Heart left ventricle (tissue), 16 donors: Measurements from ENCODE around the gene SEC22A. TPM values are rescaled to one million over a fixed set of nuclear protein-coding genes. Genes with fewer than 3 reads are reported as not detected.
"Not testable (repeated sequence)": the region's sequence is repeated elsewhere in the genome, so short reads cannot be mapped to it uniquely, and the experiment has no call there.

Experiments used
- ATAC-seq, 4 donors: fragments of 200-7000 bp; cut with Tn5 transposase; one replicate each; pipeline ENCODE4 v1.9.1; 2020 to 2022; ENCODE audit warnings: moderate library complexity in 4 of 4, mild to moderate bottlenecking in 3 of 4, moderate number of reproducible peaks in 1 of 4
- DNase-seq, 5 donors: peaks; one replicate each; pipeline ENCODE4 v3.0.0-alpha.2; 2020
- H3K27ac ChIP-seq, 12 donors: fragments of 200-600 bp; sonication (generic) in 4 of 12; one replicate each; pipeline versions ENCODE4 v1.5.0 to v1.8.0; 2016 to 2022; ENCODE audit warnings: mild to moderate bottlenecking in 2 of 12
- H3K27me3 ChIP-seq, 9 donors: fragments of 200-600 bp; sonication (generic) in 2 of 9; one replicate each; pipeline versions ENCODE4 v1.5.1 to v1.8.0; 2016 to 2022; ENCODE audit warnings: mild to moderate bottlenecking in 3 of 9
- H3K36me3 ChIP-seq, 9 donors: fragments of 200-600 bp; sonication (generic) in 2 of 9; one replicate each; pipeline versions ENCODE4 v1.5.0 to v1.8.0; 2018 to 2022; ENCODE audit warnings: mild to moderate bottlenecking in 2 of 9
- H3K4me1 ChIP-seq, 12 donors: fragments of 200-600 bp; sonication (generic) in 4 of 12; one replicate each; pipeline versions ENCODE4 v1.5.0 to v1.8.0; 2016 to 2022; ENCODE audit warnings: mild to moderate bottlenecking in 3 of 12
- H3K4me3 ChIP-seq, 12 donors: fragments of 200-600 bp; sonication (generic) in 4 of 12; one replicate each; pipeline versions ENCODE4 v1.5.0 to v1.8.0; 2017 to 2022; ENCODE audit warnings: mild to moderate bottlenecking in 9 of 12, moderate library complexity in 4 of 12
- H3K9me3 ChIP-seq, 12 donors: fragments of 200-600 bp; sonication (generic) in 4 of 12; one replicate each; pipeline versions ENCODE4 v1.5.0 to v1.8.0; 2016 to 2022; ENCODE audit warnings: mild to moderate bottlenecking in 1 of 12
- CTCF ChIP-seq, 12 donors: fragments of 200-600 bp; sonication (generic) in 4 of 12; IDR thresholded peaks; one replicate each; pipeline versions ENCODE4 v1.5.0 to v1.8.0; 2018 to 2022; ENCODE audit warnings: antibody characterized with exemption in 12 of 12, mild to moderate bottlenecking in 5 of 12
- POLR2A ChIP-seq, 2 donors: fragments of 450-650 bp; IDR thresholded peaks; one replicate each; pipeline ENCODE4 v1.6.1; 2017; ENCODE audit warnings: antibody characterized with exemption in 2 of 2, mild to moderate bottlenecking in 2 of 2, moderate library complexity in 2 of 2
- WGBS, 4 donors: extraction: QIAGEN DNeasy Blood & Tissue Kit in 2 of 4; methylation state at CpG; one replicate each; pipeline versions ENCODE4 v1.1.5 to v1.1.7; 2013 to 2018; 5-methylcytosine and 5-hydroxymethylcytosine counted together
- intact Hi-C, 10 donors: fragments of 100-400 bp; cut with DNase I; formaldehyde crosslinking; loops; one replicate each; pipeline versions ENCODE4 v1.11.1 to v1.14.2; 2022
- polyA plus RNA-seq, 2 donors: library from polyadenylated mRNA; stranded (reverse); fragments of 200-250 nt; gene quantifications; one replicate each; pipeline ENCODE4 v1.2.3, GENCODE V29; 2013
- total RNA-seq, 9 donors: library from RNA; depleted of rRNA in 2 of 9; stranded (reverse); fragments of >200 nt in 2 of 9; fragmentation: NEBNext Ultra II Directional in 3 of 9; extraction: Animal tissue kit (Norgen Biotek cat#: 25700) in 3 of 9; gene quantifications; one replicate each; pipeline versions ENCODE4 v1.1.0 to v1.2.4, GENCODE V29; 2016 to 2023
- donor health status: ischemic (EF 13 %, LVEDD 7.1; RV severe dilation, severe dysfunction).
- donor health status: healthy with polysubstance abuse.
- donor health status: DM: no; HTN: yes; CAD: no.
- donor health status: DM: no; HTN: no; CAD: no.
- donor health status: ischemic (EF 25% LVEDD 6.9; RV normal size, moderate dysfunction).
- donor health status: ischemic (EF 25% LVEDD 5.7; RV mildly dilated, moderate dysfunction).
- donor health status: healthy.
- donor health status: DM: yes; HTN: yes; CAD: no.
- donor health status: ischemic (EF 35%, LVEDD 5.7; RV mildly dilated, moderate dysfunction).
- donor health status: nonischemic (EF 11% LVEDD 7.7; RV severe dilation, severe dysfunction).
- donor health status: DM: yes; HTN: yes; CAD: no.
- donor health status: PGD.
- donor health status: ischemic (EF 29% LVEDD 5.4; RV normal size, mild dysfunction).
- donor health status: nonischemic (EF 23%, LVEDD 6.1; RV moderate dilation, normal function).

Gene SEC22A
- total and polyA plus RNA-seq, 11 donors, result 2.2 to 27.0 (median 10.0) TPM

DNA sequence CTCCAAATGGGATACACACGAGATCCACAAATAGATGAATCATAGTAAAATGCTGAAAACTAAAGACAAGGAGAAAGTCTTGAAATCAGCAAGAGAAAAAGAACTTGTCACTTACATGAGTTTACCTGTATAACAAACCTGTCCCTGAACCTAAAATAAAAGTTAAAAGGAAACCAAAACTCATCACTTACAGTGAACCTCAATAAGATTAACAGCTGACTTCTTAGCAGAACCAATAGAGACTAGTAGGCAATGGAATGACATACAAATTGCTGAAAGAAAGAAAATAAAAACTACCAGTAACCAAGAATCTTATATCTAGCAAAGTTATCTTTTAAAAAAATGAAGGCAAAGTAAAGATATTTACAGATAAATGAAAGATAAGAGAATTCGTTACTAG is 27.4 kb downstream of the SEC22A start:
- H3K4me3 ChIP-seq, result no peak overlapping the region
- WGBS, 4 donors, result 97 to 98% (median 97%) methylated on average over 2 of the region's 2 CpGs
- H3K27me3 ChIP-seq, result no peaks in the 10 kb centered on the region
- peaks cover 0 to 49% (median 25%) of the 10 kb centered on the region in 9 donors for H3K36me3 ChIP-seq
- H3K27ac ChIP-seq, result no peak overlapping the region
- intact Hi-C loops, result no loop called here
- H3K4me1 ChIP-seq, result no peaks in the 10 kb centered on the region
- TF ChIP-seq CTCF (IDR thresholded peaks at IDR 0.05) (no peak), POLR2A (IDR thresholded peaks at IDR 0.05) (no peak)
- H3K9me3 ChIP-seq, result peaks cover 0 to 28% (median 11%) of the 10 kb centered on the region in 12 donors
- DNase-seq (no peak), ATAC-seq (no peak)

DNA sequence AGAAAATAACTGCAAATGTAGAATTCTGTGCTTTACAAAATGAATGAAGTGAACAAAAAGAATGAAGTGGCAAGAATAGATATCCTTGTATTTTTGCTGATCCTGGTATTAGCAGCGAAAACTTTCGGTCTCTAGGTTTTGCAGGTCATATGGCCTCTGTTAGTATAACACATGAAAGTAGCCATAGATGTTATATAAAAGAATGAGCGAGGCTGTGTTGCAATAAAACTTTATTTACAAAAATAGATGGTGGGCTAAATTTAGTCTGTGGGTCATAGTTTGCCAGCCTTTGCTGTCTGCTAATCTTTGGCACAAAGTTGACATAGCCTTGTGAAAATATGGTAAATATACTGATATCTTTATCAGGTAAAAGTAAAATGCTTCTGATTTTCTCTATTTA is 35.2 kb downstream of the SEC22A start:
- 97 to 99% (median 97%) methylated on average over 3 of the region's 3 CpGs for WGBS, 4 donors
- Histone ChIP-seq H3K9me3 (peaks cover 0 to 8% (median 0%) of the 10 kb centered on the region in 12 donors), H3K27ac (no peak overlapping the region), H3K4me3 (no peak overlapping the region), H3K27me3 (no peaks in the 10 kb centered on the region), H3K36me3 (peaks cover 0 to 43% (median 17%) of the 10 kb centered on the region in 9 donors), H3K4me1 (no peaks in the 10 kb centered on the region)
- DNase-seq, result no peak
- intact Hi-C loops, result no loop called here
- TF ChIP-seq CTCF (IDR thresholded peaks at IDR 0.05) (no peak), POLR2A (IDR thresholded peaks at IDR 0.05) (no peak)
- no peak for ATAC-seq

- H3K4me1 ChIP-seq, result peaks cover 0 to 11% (median 0%) of the 10 kb centered on the region in 12 donors
- H3K9me3 ChIP-seq, intact Hi-C loops, H3K27ac ChIP-seq, DNase-seq, H3K4me3 ChIP-seq, ATAC-seq, H3K27me3 ChIP-seq: not testable (repeated sequence)
- H3K36me3 ChIP-seq, result peaks cover 0 to 39% (median 14%) of the 10 kb centered on the region in 9 donors
- 94 to 100% (median 99%) methylated on average over 2 of the region's 2 CpGs for WGBS, 4 donors
These were observed 37.4 kb downstream of the SEC22A start for GRCh38 chr3:123239186-123239585.

DNA sequence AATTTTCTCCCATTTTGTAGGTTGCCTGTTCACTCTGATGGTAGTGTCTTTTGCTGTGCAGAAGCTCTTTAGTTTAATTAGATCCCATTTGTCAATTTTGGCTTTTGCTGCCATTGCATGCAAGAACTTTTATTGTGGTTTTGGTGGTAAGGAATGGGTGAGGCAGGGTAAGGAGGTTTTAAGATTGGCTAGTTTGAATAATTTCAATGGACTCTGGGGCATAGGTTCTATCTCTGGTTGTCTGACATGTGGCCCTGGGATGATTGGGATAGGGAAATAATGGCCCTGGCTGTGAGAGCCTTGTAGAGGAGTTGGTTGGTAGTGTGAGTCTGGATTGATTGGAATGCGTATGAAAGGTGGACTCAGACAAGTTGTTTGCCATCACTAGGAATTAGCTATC is 38.0 kb downstream of the SEC22A start:
- Histone ChIP-seq H3K4me3 (no peak overlapping the region), H3K27me3 (no peaks in the 10 kb centered on the region), H3K36me3 (peaks cover 0 to 39% (median 14%) of the 10 kb centered on the region in 9 donors), H3K9me3 (peaks cover 0 to 8% (median 0%) of the 10 kb centered on the region in 12 donors), H3K4me1 (peaks cover 0 to 17% (median 0%) of the 10 kb centered on the region in 12 donors), H3K27ac (no peak overlapping the region)
- ATAC-seq (no peak), DNase-seq (no peak)
- WGBS, 4 donors, result 95 to 100% (median 98%) methylated on average over 1 of the region's 1 CpG
- intact Hi-C loops, result no loop called here
- TF ChIP-seq POLR2A (IDR thresholded peaks at IDR 0.05) (no peak), CTCF (IDR thresholded peaks at IDR 0.05) (no peak)

GRCh38 chr3:123244128-123244527 is 42.4 kb downstream of the SEC22A start:
- ATAC-seq (no peak), DNase-seq (peak in 1 of 5 donors; percentile 31)
- 66 to 72% (median 72%) methylated on average over 4 of the region's 4 CpGs for WGBS, 4 donors
- intact Hi-C loops, result no loop called here
- Histone ChIP-seq H3K4me3 (no peak overlapping the region), H3K36me3 (peaks cover 0 to 67% (median 47%) of the 10 kb centered on the region in 9 donors), H3K9me3 (peaks cover 0 to 8% (median 0%) of the 10 kb centered on the region in 12 donors), H3K27me3 (no peaks in the 10 kb centered on the region), H3K27ac (no peak overlapping the region), H3K4me1 (peaks cover 0 to 40% (median 18%) of the 10 kb centered on the region in 12 donors)
- TF ChIP-seq POLR2A (IDR thresholded peaks at IDR 0.05) (no peak), CTCF (IDR thresholded peaks at IDR 0.05) (no peak)
